Right hindlimb (tissue), 1 donor: ENCODE results near the gene CREB3L4.

Experiments
- DNase-seq: peaks from one replicate; pipeline ENCODE4 v3.0.0-alpha.2; 2018

CREB3L4 gene

DNA sequence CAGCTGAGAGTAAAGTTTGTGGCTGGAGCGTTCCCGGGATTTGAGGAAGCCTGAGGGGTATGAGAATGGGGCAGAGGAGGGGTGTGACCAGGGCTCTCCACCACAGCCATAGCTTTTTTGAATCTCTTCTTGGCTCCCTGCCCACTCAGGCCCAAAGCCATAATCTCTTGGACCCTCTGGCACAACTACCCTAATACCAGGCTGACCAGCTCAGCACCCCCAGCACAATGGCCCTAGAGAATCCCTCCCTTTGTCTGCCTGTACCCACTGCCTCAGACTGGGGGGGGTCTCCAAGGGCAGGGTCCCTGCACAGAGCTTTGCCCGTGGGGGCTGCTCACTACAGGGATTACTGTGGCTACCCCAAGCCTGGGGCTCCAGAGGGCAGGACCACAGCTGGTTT lies 28.7 kb upstream of the CREB3L4 start:
- DNase-seq, result no peak

GRCh38 chr1:153939476-153939875 lies 28.2 kb upstream of the CREB3L4 start:
- DNase-seq, result no peak

DNA sequence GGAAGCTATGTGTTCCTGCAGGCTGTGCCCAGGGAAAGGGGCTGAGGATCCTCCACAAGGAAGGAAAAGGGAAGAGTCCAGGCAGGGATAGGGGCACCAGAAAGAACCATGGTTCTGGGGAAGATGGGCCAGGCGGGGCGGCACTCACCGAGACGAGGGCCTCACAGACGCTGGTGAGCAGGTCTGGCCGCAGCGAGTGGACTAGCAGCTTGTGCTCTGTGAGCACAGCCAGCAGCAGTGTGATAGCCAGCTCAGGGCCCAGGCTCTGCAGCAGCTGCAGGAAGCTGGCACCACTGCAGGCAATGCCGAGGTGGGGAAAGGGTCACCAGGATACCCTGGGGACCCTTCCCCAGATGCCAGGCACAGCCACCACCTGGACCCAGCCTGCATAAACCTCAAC lies 26.9 kb upstream of the CREB3L4 start:
- no peak for DNase-seq

GRCh38 chr1:153941826-153942725 lies 25.6 kb upstream of the CREB3L4 start:
- no peak for DNase-seq

DNA sequence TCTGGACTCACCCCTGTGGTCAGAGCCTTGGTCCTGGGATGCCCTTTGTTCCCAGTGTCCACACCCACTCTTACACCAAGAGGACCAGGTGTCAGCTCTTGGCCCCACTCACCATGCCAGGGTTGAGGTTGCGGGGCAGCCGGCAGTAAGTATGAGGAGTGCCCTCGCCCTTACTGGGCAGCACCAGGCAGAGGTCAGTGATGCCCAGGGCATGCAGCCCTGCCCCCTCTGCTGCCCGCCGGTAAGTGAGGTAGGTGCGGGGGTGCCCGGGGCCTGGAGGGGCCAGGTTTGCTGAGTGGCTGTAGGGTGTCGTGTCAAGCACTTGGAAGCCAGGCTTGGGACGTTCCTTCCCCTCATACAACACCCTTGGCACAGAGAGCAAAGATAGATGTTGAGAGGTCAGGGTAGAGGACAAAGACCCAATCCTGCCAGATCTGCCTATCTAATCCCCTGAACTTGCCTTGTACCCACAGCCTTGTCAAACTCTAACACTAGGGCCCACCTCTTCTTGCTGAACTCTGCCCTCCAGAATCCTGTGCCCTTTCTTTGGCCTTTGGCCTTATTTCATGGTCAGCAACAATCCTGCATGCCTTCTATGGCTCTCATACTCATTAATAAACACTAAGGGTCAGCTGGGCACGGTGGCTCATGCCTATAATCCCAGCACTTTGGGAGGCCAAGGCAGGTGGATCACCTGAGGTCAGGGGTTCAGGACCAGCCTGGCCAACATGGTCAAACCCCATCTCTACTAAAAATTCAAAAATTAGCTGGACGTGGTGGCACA lies 24.7 kb upstream of the CREB3L4 start:
- DNase-seq, result no peak

DNA sequence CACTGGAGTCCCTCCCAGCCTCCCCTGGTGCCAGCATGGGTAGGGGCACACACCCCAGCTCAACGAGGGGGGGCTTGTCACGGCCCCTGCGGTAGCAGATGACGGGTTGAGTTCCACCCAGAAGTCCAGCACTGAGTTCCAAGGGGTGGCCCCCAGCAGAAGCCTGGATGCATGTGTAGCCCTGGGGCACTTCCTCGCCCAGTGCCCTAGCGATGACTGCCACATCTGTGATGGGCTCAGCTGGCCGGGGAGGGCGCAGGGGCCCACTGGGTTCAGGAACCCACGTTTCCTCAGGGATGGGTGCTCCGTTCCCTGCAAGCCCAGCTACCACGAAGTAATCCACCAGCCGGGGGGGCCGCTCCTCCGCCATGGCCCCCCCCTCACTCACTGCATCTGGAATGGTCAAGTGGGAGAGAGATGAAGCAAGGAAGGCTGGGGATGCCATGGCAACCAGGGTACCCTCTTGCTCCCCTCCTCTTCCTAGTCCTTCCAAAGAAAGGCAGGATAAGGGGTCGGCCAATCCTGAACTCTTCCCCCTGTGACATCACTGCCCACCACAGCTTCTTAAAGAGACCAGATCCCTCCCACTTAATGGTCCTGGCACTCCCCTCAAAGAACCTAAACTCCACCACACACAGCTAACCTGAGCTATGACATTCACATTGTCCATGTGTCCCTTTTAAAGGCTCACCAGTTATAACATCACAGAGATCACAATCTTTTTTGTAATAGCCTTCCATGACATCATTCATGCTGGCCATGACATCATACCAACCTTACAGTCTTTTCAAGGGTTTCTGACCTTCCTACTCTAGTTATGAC lies 23.5 kb upstream of the CREB3L4 start:
- DNase-seq, result no peak

- DNase-seq, result no peak
Observed at GRCh38 chr1:153944827-153945117, 22.9 kb upstream of the CREB3L4 start.

- no peak for DNase-seq
Observed at GRCh38 chr1:153945131-153945794, 22.4 kb upstream of the CREB3L4 start.

DNA sequence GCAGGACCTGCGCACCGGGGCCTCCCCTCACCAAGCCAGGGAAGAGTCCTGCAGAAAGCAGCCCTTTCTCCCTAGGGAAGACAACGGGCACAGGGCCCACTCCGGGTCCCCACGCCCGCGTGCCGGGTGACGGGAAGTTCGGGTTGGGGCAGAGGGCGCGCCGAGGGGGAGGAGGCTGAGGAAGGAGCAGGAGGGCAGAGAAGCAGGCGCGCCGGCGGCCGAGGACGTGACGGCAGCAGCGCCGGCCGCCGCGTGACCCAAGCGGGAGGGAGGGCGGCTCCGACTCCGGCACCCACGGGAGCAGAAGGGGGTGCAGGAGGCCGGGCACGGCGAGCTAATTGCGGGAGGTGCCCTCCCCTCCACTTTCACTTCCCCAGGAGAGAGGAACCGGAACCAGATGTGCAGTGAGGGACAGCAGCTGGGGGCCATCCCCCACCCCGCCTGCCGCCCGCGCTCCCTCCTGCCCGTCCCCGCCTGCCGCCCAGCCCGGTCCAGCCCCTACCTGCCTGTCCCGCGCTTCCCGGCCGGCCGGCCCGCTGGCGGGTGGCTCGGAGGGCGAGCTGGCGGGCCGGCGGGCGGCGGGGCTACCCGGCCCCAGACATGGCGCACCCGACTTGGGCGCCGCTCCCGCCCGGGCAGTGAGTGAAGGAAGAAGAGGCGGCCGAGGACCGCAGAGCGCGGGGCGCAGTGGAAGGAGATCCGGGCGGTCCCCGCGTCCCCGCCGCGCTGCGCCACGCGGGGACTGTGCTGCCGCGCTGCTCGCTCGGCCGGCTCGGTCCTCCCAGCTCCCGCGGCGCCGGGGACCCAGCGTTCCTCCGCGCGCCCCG lies 21.7 kb upstream of the CREB3L4 start:
- peak; percentile 76 for DNase-seq

DNA sequence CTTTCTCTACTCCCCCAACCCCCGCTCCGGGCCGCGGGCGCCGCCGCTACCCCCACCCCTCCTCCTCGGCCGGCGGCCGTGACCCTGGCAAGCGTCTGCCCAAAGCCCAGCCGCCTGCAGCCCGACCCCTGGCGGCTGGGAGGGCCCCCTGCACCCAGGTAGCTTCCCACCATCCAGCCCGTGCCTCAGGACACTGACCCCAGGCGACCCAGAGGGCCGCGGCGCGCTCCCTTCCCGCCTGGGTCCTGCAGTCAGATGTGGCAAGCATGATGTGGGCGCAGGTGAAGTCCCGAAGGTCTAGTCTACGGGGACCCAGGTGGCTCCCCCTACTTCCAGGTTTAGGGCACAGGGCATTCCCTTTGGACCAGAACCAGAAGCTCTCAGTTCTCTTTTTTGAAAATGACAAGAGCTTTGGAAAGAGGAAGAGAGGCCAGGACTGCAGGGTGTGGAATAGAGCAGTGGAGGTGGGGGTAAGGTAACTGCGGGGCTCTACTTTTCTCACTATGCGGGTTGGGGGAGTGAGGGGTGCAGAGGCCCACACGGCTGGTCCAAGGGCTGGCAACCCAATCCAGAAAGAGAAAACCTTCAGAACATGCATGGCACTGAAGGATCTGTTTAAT lies 21.0 kb upstream of the CREB3L4 start, which contains the start of gene DENND4B:
TSS of gene DENND4B (minus strand) at position 97 of the 620 bp plus-strand sequence. CDS start 2,344 bp downstream, outside the sequence.
- peak; percentile 87 for DNase-seq

GRCh38 chr1:153951183-153951582 lies 16.5 kb upstream of the CREB3L4 start:
- DNase-seq, result no peak

- no peak for DNase-seq
Observed at GRCh38 chr1:153951801-153952200, 15.9 kb upstream of the CREB3L4 start.

DNA sequence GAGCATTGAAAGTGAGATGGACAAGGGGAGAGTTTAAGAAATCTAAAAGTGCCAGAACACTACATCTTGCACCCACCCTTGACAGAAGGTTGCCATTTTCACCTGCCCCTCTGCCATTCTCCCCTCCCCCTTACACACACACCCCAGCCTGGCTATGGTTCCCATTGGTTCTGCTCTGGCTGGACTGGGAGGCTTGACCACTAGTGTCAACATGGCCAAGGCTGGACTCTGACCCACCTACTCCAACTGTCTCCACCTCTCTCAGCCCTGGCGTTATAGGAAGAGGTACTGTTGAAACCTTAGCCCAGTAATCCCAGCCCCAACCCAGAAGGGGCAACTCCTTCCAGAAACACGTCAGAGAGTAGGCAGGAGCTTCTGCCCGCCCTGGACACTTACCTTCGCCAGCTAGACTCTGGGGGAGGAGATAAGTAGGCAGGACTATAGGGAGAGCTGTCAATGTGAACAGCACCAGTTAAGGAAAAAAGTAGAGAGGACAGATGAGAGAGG lies 13.8 kb upstream of the CREB3L4 start:
- DNase-seq, result no peak

DNA sequence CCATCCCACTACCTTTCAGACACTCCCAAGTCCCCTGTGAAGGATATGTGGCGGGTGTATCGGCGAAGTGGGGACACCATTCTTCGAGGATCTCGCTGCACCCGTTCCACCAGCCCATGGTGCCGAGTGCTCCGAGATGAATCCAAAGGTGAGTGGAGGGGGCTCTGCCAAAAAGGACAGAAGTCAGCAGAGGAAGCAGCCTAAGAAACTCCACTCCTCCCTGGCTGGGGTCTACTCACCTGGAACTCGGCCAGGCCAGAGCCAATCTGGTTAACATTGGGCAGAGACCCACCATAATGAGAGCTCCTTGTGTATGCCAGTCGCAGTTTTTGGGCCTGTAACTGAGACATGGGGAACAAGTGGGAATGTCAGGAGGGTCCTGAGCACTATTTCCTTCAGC lies 12.9 kb upstream of the CREB3L4 start:
- DNase-seq, result no peak

GRCh38 chr1:153956997-153957715 lies 10.5 kb upstream of the CREB3L4 start:
- no peak for DNase-seq

DNA sequence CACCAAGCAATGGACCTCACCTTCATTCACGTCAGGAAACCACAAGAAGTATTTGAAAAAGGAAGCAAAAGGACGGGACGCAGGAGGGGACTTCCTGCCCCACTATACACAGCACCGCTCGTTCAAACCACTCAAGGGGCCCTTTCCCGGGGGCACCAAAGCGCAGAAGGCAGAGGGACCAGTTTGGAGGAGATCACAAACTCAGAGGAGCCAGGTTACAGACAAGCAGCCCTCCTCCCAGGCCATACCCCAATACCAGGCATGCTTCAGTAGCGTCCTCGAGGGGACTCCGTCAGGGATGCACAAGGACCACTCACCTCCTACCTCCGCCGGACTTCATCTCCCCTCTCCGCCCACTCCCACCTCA lies 10.0 kb upstream of the CREB3L4 start:
- no peak for DNase-seq

GRCh38 chr1:153958111-153958960 lies 9.4 kb upstream of the CREB3L4 start, which contains the start of gene CRTC2:
Gene CRTC2 (minus strand): TSS chr1:153958612. CDS start chr1:153958497, 115 bp downstream.
- peak; percentile 99 for DNase-seq

DNA sequence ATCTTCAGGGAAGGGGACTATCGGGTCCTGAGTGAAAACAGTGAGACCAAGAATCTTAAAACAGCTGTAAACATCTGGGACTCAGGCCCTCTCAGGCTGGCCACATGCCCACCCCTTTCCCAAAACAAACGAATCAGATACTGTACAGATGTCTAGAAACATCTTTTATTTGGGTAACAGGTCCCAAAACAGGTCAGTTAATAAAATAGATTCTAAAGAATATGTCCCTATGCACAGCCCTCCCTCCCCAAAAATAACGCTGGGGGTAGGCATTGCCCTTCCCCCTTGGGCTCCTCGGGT lies 8.8 kb upstream of the CREB3L4 start:
- DNase-seq, result no peak

DNA sequence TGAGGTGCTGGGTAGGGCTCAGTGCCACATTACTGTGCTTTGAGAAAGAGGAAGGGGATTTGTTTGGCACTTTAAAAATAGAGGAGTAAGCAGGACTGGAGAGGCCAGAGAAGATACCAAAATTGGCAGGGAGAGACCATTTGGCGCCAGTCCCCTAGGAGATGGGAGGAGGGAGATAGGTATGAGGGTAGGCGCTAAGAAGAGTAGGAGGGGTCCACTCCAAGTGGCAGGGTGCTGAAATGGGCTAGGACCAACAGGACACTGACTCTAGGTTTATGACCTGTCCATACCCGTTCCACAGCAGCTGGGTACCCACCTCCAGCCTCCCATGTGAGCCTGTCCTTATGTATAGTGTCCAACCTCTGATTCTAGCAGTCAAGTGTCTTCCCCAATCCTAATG lies 8.2 kb upstream of the CREB3L4 start:
- DNase-seq, result no peak

GRCh38 chr1:153960206-153960605 lies 7.5 kb upstream of the CREB3L4 start:
- no peak for DNase-seq
